ENCODE measurements around the gene ZNF593OS. TPM values are rescaled to one million over a fixed set of nuclear protein-coding genes. Genes with fewer than 3 reads are reported as not detected.

Gene ZNF593OS
- total RNA-seq, 2 experiments from 2014 or later: not detected

DNA sequence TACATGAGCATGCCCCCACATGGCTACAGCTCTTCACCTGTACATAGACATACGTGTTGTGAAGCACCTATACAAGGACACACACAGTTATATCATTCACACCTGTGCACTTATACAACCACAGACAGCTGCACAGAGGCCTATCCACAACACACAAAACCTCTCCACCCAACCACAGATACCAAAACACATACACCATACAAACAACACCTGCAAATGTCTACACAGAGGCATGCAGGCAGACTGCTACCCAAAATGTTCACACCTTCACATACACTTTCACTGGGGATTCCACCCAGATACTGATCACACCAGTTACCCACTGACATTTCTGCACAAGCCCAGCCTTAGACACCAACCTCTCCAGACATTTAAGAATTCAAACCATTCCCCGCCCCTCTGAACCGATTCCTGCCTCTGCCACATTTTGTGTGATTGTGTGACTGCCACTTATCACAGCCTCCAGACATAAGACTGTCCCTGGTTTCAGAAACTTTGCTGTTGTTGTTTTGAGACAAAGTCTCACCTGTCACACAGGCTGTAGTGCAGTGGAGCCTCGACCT lies 4.8 kb downstream of the ZNF593OS start:
- no peak for ATAC-seq (ENCODE audit: poor library complexity)
- Histone ChIP-seq H3K27ac (ENCODE audit: low read depth in 1 of 2, low read length in 2 of 2) (no peak overlapping the region), H3K27me3 (ENCODE audit: control insufficient read depth in 1 of 2, insufficient read depth in 2 of 2, low read length in 2 of 2) (peaks cover 13 to 15% of the 10 kb centered on the region in 2 experiments), H3K9me3 (ENCODE audit: control insufficient read depth in 1 of 2, insufficient read depth in 1 of 2, low read length in 2 of 2) (no peaks in the 10 kb centered on the region), H3K4me3 (ENCODE audit: low read length) (no peak overlapping the region), H3K36me3 (ENCODE audit: insufficient read depth, low read length) (no peaks in the 10 kb centered on the region), H3K4me1 (ENCODE audit: insufficient read depth, low read length) (peaks cover 45% of the 10 kb centered on the region)
- Mint-ChIP-seq H3K27me3 (peaks cover 11% of the 10 kb centered on the region), H3K4me1 (ENCODE audit: low read depth) (peaks cover 17% of the 10 kb centered on the region), H3K4me3 (peak overlapping the region; percentile 8), H3K36me3 (ENCODE audit: low read depth) (no peaks in the 10 kb centered on the region), H3K27ac (no peak overlapping the region), H3K9me3 (no peaks in the 10 kb centered on the region)
- intact Hi-C loops (cut with DNase I, micrococcal nuclease): loop anchor here in 1 of 2 experiments (5.0 to 10.0 kb wide), 3 partner anchors 156 to 228 kb away; no protein-coding TSS in a partner anchor
- DNase-seq: no peak
- ChIA-PET CTCF (no interaction called here), POLR2A (no interaction called here)
- TF ChIP-seq, protein P1, sequence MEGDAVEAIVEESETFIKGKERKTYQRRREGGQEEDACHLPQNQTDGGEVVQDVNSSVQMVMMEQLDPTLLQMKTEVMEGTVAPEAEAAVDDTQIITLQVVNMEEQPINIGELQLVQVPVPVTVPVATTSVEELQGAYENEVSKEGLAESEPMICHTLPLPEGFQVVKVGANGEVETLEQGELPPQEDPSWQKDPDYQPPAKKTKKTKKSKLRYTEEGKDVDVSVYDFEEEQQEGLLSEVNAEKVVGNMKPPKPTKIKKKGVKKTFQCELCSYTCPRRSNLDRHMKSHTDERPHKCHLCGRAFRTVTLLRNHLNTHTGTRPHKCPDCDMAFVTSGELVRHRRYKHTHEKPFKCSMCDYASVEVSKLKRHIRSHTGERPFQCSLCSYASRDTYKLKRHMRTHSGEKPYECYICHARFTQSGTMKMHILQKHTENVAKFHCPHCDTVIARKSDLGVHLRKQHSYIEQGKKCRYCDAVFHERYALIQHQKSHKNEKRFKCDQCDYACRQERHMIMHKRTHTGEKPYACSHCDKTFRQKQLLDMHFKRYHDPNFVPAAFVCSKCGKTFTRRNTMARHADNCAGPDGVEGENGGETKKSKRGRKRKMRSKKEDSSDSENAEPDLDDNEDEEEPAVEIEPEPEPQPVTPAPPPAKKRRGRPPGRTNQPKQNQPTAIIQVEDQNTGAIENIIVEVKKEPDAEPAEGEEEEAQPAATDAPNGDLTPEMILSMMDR (IDR thresholded peaks at IDR 0.05): no peak

DNA sequence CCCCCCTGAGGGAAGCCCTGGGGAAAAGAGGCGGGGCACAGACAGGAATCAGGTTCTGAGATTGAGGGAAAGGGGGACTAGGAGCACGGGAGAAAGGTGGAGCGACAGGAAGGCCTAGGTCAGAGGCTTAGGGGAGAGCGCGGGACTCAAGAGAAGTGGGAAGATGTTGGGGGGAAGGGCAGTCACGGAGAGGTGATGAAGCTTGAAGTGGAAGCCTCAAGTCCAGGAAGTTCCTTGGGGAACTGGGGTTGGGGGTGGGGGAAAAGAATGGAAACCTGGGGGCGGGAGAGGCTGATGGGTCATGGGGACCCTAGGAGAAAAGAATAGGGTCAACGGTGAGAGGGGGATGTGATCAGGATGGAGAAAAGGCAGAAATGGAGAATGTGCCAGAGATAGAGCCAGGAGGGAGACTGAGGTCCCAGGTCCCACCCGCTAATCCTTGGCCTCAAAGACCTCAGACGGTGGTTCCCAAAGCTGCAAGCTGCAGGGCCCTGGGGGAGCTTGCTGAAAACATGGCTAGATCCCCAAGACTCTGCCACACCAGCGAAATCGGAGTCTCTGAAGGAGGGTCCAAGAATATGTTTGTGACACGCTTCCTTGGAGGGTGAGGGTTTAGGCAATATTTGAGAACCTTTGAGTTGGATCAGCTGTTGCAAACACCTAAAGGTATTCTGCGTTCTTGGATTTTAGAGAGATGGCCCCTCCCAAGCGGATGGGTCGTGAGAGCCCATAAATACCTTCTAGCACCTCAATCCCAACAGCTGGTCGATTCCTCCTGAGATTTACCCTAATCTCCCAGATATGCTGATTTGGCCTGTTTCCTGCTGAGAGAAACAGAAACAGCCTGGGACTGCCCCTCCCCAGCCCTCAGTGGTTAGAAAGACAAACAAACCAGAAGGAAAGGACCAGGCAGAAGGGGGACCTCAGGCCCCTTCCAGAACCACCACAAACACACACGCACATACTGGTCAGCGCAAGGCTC lies 6.5 kb downstream of the ZNF593OS start:
- no peaks in the 10 kb centered on the region for H3K9me3 Mint-ChIP-seq
- peaks cover 14% of the 10 kb centered on the region for H3K27me3 Mint-ChIP-seq
- H3K36me3 ChIP-seq (ENCODE audit: insufficient read depth, low read length): no peaks in the 10 kb centered on the region
- CTCF ChIA-PET: no interaction called here
- H3K36me3 Mint-ChIP-seq (ENCODE audit: low read depth): no peaks in the 10 kb centered on the region
- no peak overlapping the region for H3K27ac Mint-ChIP-seq
- peaks cover 7% of the 10 kb centered on the region for H3K4me1 Mint-ChIP-seq (ENCODE audit: low read depth)
- DNase-seq (no peak), ATAC-seq (ENCODE audit: poor library complexity) (no peak)
- peak overlapping the region; percentile 25 for H3K4me3 Mint-ChIP-seq
- H3K4me1 ChIP-seq (ENCODE audit: insufficient read depth, low read length): peaks cover 36% of the 10 kb centered on the region
- H3K27ac ChIP-seq (ENCODE audit: low read depth in 1 of 2, low read length in 2 of 2): no peak overlapping the region
- H3K9me3 ChIP-seq (ENCODE audit: control insufficient read depth in 1 of 2, insufficient read depth in 1 of 2, low read length in 2 of 2): no peaks in the 10 kb centered on the region
- intact Hi-C loops (cut with DNase I, micrococcal nuclease): loop anchor here in 1 of 2 experiments (1.0 to 10.0 kb wide), 5 partner anchors 60 to 230 kb away; no protein-coding TSS in a partner anchor
- no peak overlapping the region for H3K4me3 ChIP-seq (ENCODE audit: low read length)
- TF ChIP-seq, protein P1 (IDR thresholded peaks at IDR 0.05): no peak
- H3K27me3 ChIP-seq (ENCODE audit: control insufficient read depth in 1 of 2, insufficient read depth in 2 of 2, low read length in 2 of 2): peaks cover 23 to 25% of the 10 kb centered on the region in 2 experiments
- POLR2A ChIA-PET: interaction anchor here (0.8 to 1.1 kb wide), 2 partner anchors 20 to 39 kb away, joined by 3 read pairs; no protein-coding TSS in a partner anchor

DNA sequence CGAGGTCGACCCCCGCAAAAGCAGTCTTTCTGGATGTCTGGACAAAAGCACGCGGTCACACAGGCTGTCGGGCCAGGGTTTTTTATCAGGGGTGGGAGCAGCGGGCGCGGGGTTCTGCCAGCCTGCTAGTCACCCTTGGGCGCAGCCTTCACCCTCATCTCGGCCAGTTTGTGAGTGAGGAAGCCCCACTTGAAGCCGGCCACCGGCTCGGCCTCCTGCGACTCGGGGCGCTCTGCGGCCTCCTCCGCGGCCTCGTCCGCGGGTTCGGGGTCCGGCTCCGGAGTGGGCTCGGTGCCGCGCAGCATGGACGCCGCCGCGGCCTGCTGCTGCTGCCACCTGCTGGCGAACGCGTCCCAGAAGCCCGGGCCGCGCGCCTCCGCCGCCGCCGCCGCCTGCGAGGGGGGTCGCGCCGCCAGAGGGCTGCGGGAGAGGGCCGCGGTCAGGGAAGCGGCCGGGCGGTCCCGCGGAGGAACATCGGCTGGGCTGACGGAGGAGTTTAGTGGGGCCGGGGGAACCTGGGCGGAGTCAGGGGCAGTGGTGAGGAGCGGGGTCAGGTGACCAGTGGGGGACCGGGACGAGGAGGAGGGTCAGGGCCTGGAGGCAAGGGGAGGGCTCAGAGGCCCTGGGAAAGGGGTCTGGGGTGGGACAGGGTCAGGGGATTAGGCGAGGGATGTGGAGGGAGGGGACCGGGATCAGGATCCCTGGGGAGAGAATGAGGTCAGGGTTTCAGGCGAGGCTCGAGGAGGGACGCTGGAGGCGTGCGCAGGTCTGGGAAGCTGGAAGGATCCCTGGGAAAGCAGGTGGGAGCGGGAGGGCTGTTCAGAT lies 7.4 kb downstream of the ZNF593OS start:
- no peak overlapping the region for H3K27ac Mint-ChIP-seq
- TF ChIP-seq, protein P1 (IDR thresholded peaks at IDR 0.05): peak; percentile 48
- ChIA-PET CTCF (interaction anchor here (0.9 kb wide), 1 partner anchor 70 kb away, joined by 4 read pairs; the partner anchor contains the start of gene CEP85), POLR2A (interaction anchor here (1.1 kb wide), 1 partner anchor 19 kb away, joined by 3 read pairs; no protein-coding TSS in a partner anchor)
- no peak overlapping the region for H3K27ac ChIP-seq (ENCODE audit: low read depth in 1 of 2, low read length in 2 of 2)
- no peaks in the 10 kb centered on the region for H3K9me3 ChIP-seq (ENCODE audit: control insufficient read depth in 1 of 2, insufficient read depth in 1 of 2, low read length in 2 of 2)
- ATAC-seq (ENCODE audit: poor library complexity) (peak; percentile 74), DNase-seq (peak in 13 of 14 experiments; percentile 27 to 78 (median 44))
- no peaks in the 10 kb centered on the region for H3K36me3 Mint-ChIP-seq (ENCODE audit: low read depth)
- H3K27me3 Mint-ChIP-seq: peaks cover 21% of the 10 kb centered on the region
- peak overlapping the region; percentile 34 for H3K4me3 Mint-ChIP-seq
- H3K4me1 Mint-ChIP-seq (ENCODE audit: low read depth): peaks cover 5% of the 10 kb centered on the region
- intact Hi-C loops (cut with DNase I, micrococcal nuclease): loop anchor here in 1 of 2 experiments (1.0 to 10.0 kb wide), 4 partner anchors 59 to 231 kb away; no protein-coding TSS in a partner anchor
- no peaks in the 10 kb centered on the region for H3K36me3 ChIP-seq (ENCODE audit: insufficient read depth, low read length)
- H3K9me3 Mint-ChIP-seq: no peaks in the 10 kb centered on the region
- H3K4me3 ChIP-seq (ENCODE audit: low read length): peak overlapping the region; percentile 43
- H3K27me3 ChIP-seq (ENCODE audit: control insufficient read depth in 1 of 2, insufficient read depth in 2 of 2, low read length in 2 of 2): peaks cover 23 to 31% of the 10 kb centered on the region in 2 experiments
- H3K4me1 ChIP-seq (ENCODE audit: insufficient read depth, low read length): peaks cover 27% of the 10 kb centered on the region
